GM12878 (cell line): Measurements from ENCODE around the gene BICD1. TPM values are rescaled to one million over a fixed set of nuclear protein-coding genes. Genes with fewer than 3 reads are reported as not detected.

Experiments used
- ATAC-seq: fragments of 200-7000 bp; cut with Tn5 transposase; 3 replicates; pipeline ENCODE4 v1.9.1; 2020; ENCODE audit warnings: mild to moderate bottlenecking, moderate library complexity
- BruUV-seq: library from RNA; stranded (reverse); fragments of 400-500 nt; replicated peaks from 2 replicates; lab custom pipeline; 2021; lab: Mats Ljungman, UMichigan
- CTCF ChIA-PET: fragments of 300-600 bp; sonication (Branson Sonifier 250); formaldehyde crosslinking; extraction: SDS; loops from one replicate; lab custom pipeline; 2021; ENCODE audit warnings: inconsistent platforms; lab: Yijun Ruan, JAX
- POLR2A ChIA-PET: fragments of 350-600 bp; formaldehyde crosslinking; extraction: SDS; loops from one replicate; lab custom pipeline; 2021; ENCODE audit warnings: inconsistent platforms; lab: Charles Lee
- RAD21 ChIA-PET: fragments of 300-600 bp; sonication (Branson Sonifier 250); formaldehyde crosslinking; loops from one replicate; lab custom pipeline; 2023; ENCODE audit warnings: antibody characterized with exemption; ENCODE audit not compliant: unreplicated experiment; lab: Charles Lee
- SMC1A ChIA-PET: fragments of 300-600 bp; sonication (Branson Sonifier 250); formaldehyde crosslinking; loops from one replicate; lab custom pipeline; 2023; ENCODE audit not compliant: unreplicated experiment, uncharacterized antibody; lab: Charles Lee
- DNase-seq: peaks from one replicate; pipeline ENCODE4 v3.0.0-alpha.2; 2011; ENCODE audit warnings: low read depth, low spot score
- FAIRE-seq: peaks from 3 replicates; lab custom pipeline; 2011; peaks lifted over from hg19 to GRCh38; lab: Jason Lieb, UNC
- H2AFZ ChIP-seq: 2 replicates; pipeline ENCODE4 v1.6.0; 2011; ENCODE audit warnings: low read depth, low read length, control low read depth; ENCODE audit not compliant: control insufficient read depth
- H3K27ac ChIP-seq: 2 replicates; pipeline ENCODE4 v1.5.1; 2011; ENCODE audit warnings: control low read depth; ENCODE audit not compliant: control insufficient read depth, insufficient read depth
- H3K27me3 ChIP-seq, 2 experiments: replicated peaks in 1 of 2; 2 replicates each; pipeline versions ENCODE4 v1.6.0 to v1.6.1; 2011; ENCODE audit warnings: low read length in 1 of 2; ENCODE audit not compliant: control insufficient read depth in 2 of 2, insufficient read depth in 2 of 2
- H3K36me3 ChIP-seq, 2 experiments: 2 replicates each; pipeline ENCODE4 v1.5.1; 2011; ENCODE audit warnings: low read length in 1 of 2; ENCODE audit not compliant: control insufficient read depth in 2 of 2, insufficient read depth in 2 of 2
- H3K4me1 ChIP-seq: 2 replicates; pipeline ENCODE4 v1.6.1; 2011; ENCODE audit warnings: mild to moderate bottlenecking, low read length, moderate library complexity, mixed read lengths; ENCODE audit not compliant: control insufficient read depth, insufficient read depth
- H3K4me2 ChIP-seq: 2 replicates; pipeline ENCODE4 v1.6.0; 2011; ENCODE audit warnings: control low read depth; ENCODE audit not compliant: control insufficient read depth, insufficient read depth
- H3K4me3 ChIP-seq: fragments of 200-600 bp; sonication (generic); 2 replicates; pipeline ENCODE4 v1.5.1; 2016
- H3K79me2 ChIP-seq: 2 replicates; pipeline ENCODE4 v1.6.0; 2011; ENCODE audit warnings: low read length; ENCODE audit not compliant: control insufficient read depth, insufficient read depth
- H3K9ac ChIP-seq: 2 replicates; pipeline ENCODE4 v1.8.0; 2011; ENCODE audit warnings: low read length, control low read depth, mixed read lengths; ENCODE audit not compliant: control insufficient read depth, insufficient read depth
- H3K9me3 ChIP-seq: replicated peaks from 3 replicates; pipeline ENCODE4 v1.5.1; 2011; ENCODE audit warnings: mild to moderate bottlenecking, low read length; ENCODE audit not compliant: control insufficient read depth, insufficient read depth
- H4K20me1 ChIP-seq: 2 replicates; pipeline ENCODE4 v1.6.0; 2011; ENCODE audit not compliant: control insufficient read depth, insufficient read depth
- CEBPZ ChIP-seq: fragments of 150-350 bp; IDR thresholded peaks from 2 replicates; pipeline ENCODE4 v1.6.1; 2016; ENCODE audit warnings: low read depth, low read length
- HDAC6 ChIP-seq: fragments of 200-600 bp; sonication (generic); IDR thresholded peaks from one replicate; pipeline ENCODE4 v1.8.0; 2017; ENCODE audit warnings: antibody characterized with exemption; ENCODE audit not compliant: unreplicated experiment
- SMAD1 ChIP-seq: fragments of 450-650 bp; IDR thresholded peaks from 2 replicates; pipeline ENCODE4 v1.6.1; 2018; ENCODE audit warnings: mild to moderate bottlenecking, low read depth; ENCODE audit not compliant: partially characterized antibody
- ZNF24 ChIP-seq: fragments of 450-650 bp; IDR thresholded peaks from 2 replicates; pipeline ENCODE4 v1.6.1; 2017; ENCODE audit warnings: antibody characterized with exemption, mild to moderate bottlenecking
- WGBS: methylation state at CpG from one replicate; pipeline ENCODE4 v1.1.6; 2016; ENCODE audit warnings: low lambda C conversion rate; ENCODE audit not compliant: insufficient replicate concordance, insufficient coverage; ENCODE audit errors: missing lambda C conversion rate; 5-methylcytosine and 5-hydroxymethylcytosine counted together
- in situ Hi-C: fragments of 300-500 bp; cut with MboI; formaldehyde crosslinking; loops from 9 replicates; pipeline ENCODE4 v1.14.3; 2018; ENCODE audit warnings: mixed read lengths
- intact Hi-C: fragments of 100-400 bp; cut with micrococcal nuclease; formaldehyde crosslinking; loops from one replicate; pipeline ENCODE4 v1.14.2; 2022; ENCODE audit not compliant: unreplicated experiment
- polyA plus RNA-seq, 11 experiments: library from polyadenylated mRNA; depleted of rRNA in 4 of 11; unstranded in 6 of 11; stranded (reverse) in 5 of 11; fragments of >200 nt; fragmentation: Nextera tagmentation in 4 of 11; fragmentation: Illumina TruSeq in 1 of 11; extraction: Ambion mirVana in 4 of 11; extraction: Trizol in 1 of 11; gene quantifications; 1 replicate in 1 of 11; 2 replicates in 10 of 11; pipeline versions ENCODE4 v1.2.1 to v1.2.3, GENCODE V29; 2011 to 2016; ENCODE audit warnings: inconsistent platforms in 2 of 11, missing spikeins in 2 of 11, low read depth in 1 of 11
- total RNA-seq, 4 experiments: library from RNA; depleted of rRNA in 3 of 4; stranded (reverse); fragments of >200 nt in 3 of 4; fragmentation: Illumina TruSeq in 1 of 4; extraction: Trizol in 1 of 4; gene quantifications; 2 replicates each; pipeline versions ENCODE4 v1.2.1 to v1.2.3, GENCODE V29; 2013 to 2021

BICD1 gene
- total and polyA plus RNA-seq, 10 of the 15 experiments (the other 5 are each of a cell fraction or from before 2014, with no cell fraction given): 4.7 to 32.5 (median 14.4) TPM

- Histone ChIP-seq H3K9ac (no peak overlapping the region), H3K27me3 (no peaks in the 10 kb centered on the region), H3K4me1 (no peaks in the 10 kb centered on the region), H3K4me2 (no peak overlapping the region), H4K20me1 (no peaks in the 10 kb centered on the region), H3K36me3 (no peaks in the 10 kb centered on the region), H3K9me3 (no peaks in the 10 kb centered on the region; the same call in 2 of the 3 replicates), H3K4me3 (no peak overlapping the region), H2AFZ (no peak overlapping the region), H3K79me2 (no peaks in the 10 kb centered on the region), H3K27ac (no peak overlapping the region)
- intact Hi-C loops: no loop called here
- RAD21 ChIA-PET: interaction anchor here (0.9 kb wide), 1 partner anchor 100 kb away, joined by 3 read pairs; no protein-coding TSS in a partner anchor
- no peak for ATAC-seq
- in situ Hi-C loops: no loop called here
- no peak for FAIRE-seq
- BruUV-seq: no TSS peak
- WGBS: 50% methylated on average over 2 of the region's 2 CpGs
- SMC1A ChIA-PET: interaction anchor here (0.9 kb wide), 1 partner anchor 199 kb away, joined by 3 read pairs; no protein-coding TSS in a partner anchor
- TF ChIP-seq ZNF24 (no peak), HDAC6 (no peak), SMAD1 (no peak), CEBPZ (no peak)
- DNase-seq: no peak
- POLR2A ChIA-PET: no interaction called here
- CTCF ChIA-PET: interaction anchor here (1.3 kb wide), 1 partner anchor 27 kb away, joined by 4 read pairs; no protein-coding TSS in a partner anchor
Observed at GRCh38 chr12:32285021-32285420, 178.4 kb downstream of the BICD1 start.
